Measurements from ENCODE around the gene DHRS4. TPM values are rescaled to one million over a fixed set of nuclear protein-coding genes. Genes with fewer than 3 reads are reported as not detected.

Gene DHRS4
- total and polyA plus RNA-seq, 11 donors, result 20.3 to 76.3 (median 32.2) TPM

GRCh38 chr14:23926543-23926942, 27.0 kb upstream of the DHRS4 start:
- ATAC-seq (peak in 1 of 4 donors; percentile 13), DNase-seq (no peak)

DNA sequence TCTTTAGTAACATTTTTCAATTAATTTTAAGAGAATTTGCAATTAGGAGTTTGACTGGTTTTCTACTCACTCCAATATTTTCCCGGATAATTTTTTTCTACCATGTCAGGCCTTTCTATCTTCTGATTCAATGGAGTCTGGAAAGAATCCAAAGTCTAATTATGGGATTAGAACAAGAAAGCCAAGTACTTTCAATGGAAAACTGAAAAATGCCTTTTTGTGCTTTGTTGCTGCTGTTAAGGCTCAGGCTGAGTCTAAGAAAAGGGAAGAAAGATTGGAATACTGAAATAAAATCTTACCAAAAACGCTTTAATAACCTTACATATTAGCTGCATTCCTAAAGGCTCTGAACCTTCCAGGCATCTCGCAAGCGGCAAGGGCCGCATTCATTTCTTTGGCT, 24.4 kb upstream of the DHRS4 start:
- DNase-seq (no peak), ATAC-seq (no peak)
- TF ChIP-seq POLR2A (IDR thresholded peaks at IDR 0.05), result no peak
- TF ChIP-seq, protein P1, sequence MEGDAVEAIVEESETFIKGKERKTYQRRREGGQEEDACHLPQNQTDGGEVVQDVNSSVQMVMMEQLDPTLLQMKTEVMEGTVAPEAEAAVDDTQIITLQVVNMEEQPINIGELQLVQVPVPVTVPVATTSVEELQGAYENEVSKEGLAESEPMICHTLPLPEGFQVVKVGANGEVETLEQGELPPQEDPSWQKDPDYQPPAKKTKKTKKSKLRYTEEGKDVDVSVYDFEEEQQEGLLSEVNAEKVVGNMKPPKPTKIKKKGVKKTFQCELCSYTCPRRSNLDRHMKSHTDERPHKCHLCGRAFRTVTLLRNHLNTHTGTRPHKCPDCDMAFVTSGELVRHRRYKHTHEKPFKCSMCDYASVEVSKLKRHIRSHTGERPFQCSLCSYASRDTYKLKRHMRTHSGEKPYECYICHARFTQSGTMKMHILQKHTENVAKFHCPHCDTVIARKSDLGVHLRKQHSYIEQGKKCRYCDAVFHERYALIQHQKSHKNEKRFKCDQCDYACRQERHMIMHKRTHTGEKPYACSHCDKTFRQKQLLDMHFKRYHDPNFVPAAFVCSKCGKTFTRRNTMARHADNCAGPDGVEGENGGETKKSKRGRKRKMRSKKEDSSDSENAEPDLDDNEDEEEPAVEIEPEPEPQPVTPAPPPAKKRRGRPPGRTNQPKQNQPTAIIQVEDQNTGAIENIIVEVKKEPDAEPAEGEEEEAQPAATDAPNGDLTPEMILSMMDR (IDR thresholded peaks at IDR 0.05), result no peak
- WGBS, 4 donors, result 67 to 74% (median 72%) methylated on average over 5 of the region's 5 CpGs
- Histone ChIP-seq H3K27ac (no peak overlapping the region), H3K4me1 (peaks cover 0 to 12% (median 0%) of the 10 kb centered on the region in 12 donors), H3K9me3 (no peaks in the 10 kb centered on the region), H3K36me3 (no peaks in the 10 kb centered on the region), H3K27me3 (no peaks in the 10 kb centered on the region), H3K4me3 (no peak overlapping the region)
- intact Hi-C loops (cut with DNase I), result loop anchor here in 7 of 10 donors (1.0 to 10.0 kb wide), 9 partner anchors 202 to 342 kb away; no protein-coding TSS in a partner anchor

More at GRCh38 chr14:23926543-23926942, 27.0 kb upstream of the DHRS4 start:
- Histone ChIP-seq H3K9me3 (no peaks in the 10 kb centered on the region), H3K27ac (no peak overlapping the region), H3K36me3 (no peaks in the 10 kb centered on the region), H3K4me1 (peaks cover 0 to 12% (median 0%) of the 10 kb centered on the region in 12 donors), H3K27me3 (peaks cover 0 to 3% (median 0%) of the 10 kb centered on the region in 9 donors), H3K4me3 (no peak overlapping the region)
- intact Hi-C loops (cut with DNase I), result loop anchor here in 6 of 10 donors (5.0 to 10.0 kb wide), 4 partner anchors 199 to 339 kb away; no protein-coding TSS in a partner anchor
- TF ChIP-seq, protein P1 (IDR thresholded peaks at IDR 0.05), result no peak
- no peak for TF ChIP-seq POLR2A (IDR thresholded peaks at IDR 0.05)
- 84 to 95% (median 93%) methylated on average over 11 of the region's 11 CpGs for WGBS, 4 donors

DNA sequence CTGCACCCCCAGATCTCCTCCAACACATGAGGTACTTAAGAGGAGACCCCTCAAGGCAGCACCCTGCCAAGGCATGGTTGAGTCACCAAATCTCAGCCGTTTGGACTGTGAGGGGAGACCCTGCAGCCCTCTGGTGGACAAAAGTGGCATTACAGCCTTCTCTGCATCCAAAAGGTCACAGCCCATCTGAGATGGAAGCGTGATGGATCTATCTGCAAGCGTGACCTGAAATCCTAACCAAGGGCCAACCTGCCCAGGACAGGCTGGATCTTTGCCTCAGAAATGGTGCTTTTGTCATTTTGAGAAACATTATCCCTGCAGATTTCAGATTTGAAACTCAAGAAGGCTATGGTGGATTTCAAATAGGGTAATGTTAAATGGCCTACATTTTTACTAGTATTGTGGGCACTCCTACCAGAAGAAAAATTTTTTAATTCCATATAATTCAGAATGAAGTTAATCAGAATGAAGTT, 23.7 kb upstream of the DHRS4 start:
- no peak overlapping the region for H3K4me3 ChIP-seq
- no peaks in the 10 kb centered on the region for H3K36me3 ChIP-seq
- H3K27me3 ChIP-seq, result no peaks in the 10 kb centered on the region
- 2 to 11% (median 6%) methylated on average over 3 of the region's 3 CpGs for WGBS, 4 donors
- peak; percentile 42 to 89 (median 82) for ATAC-seq
- no peaks in the 10 kb centered on the region for H3K9me3 ChIP-seq
- peaks cover 0 to 12% (median 0%) of the 10 kb centered on the region in 12 donors for H3K4me1 ChIP-seq
- peak; percentile 73 to 78 (median 76) for DNase-seq
- intact Hi-C loops (cut with DNase I), result loop anchor here (1.0 to 10.0 kb wide), 9 partner anchors 203 to 343 kb away; no protein-coding TSS in a partner anchor
- TF ChIP-seq, protein P1 (IDR thresholded peaks at IDR 0.05), result peak; percentile 82 to 96 (median 90)
- TF ChIP-seq POLR2A (IDR thresholded peaks at IDR 0.05), result no peak
- H3K27ac ChIP-seq, result no peak overlapping the region

- intact Hi-C loops (cut with DNase I), result loop anchor here in 7 of 10 donors (1.0 to 10.0 kb wide), 5 partner anchors 203 to 343 kb away; no protein-coding TSS in a partner anchor
- WGBS, 4 donors, result 61 to 75% (median 64%) methylated on average over 4 of the region's 4 CpGs
These were observed 22.8 kb upstream of the DHRS4 start for GRCh38 chr14:23930742-23931141.

More at GRCh38 chr14:23930742-23931141, 22.8 kb upstream of the DHRS4 start:
- H3K27me3 ChIP-seq, result no peaks in the 10 kb centered on the region
- TF ChIP-seq, protein P1 (IDR thresholded peaks at IDR 0.05), result no peak
- TF ChIP-seq POLR2A (IDR thresholded peaks at IDR 0.05), result no peak
- DNase-seq (no peak), ATAC-seq (peak; percentile 15 to 51 (median 26))
- no peak overlapping the region for H3K27ac ChIP-seq
- no peak overlapping the region for H3K4me3 ChIP-seq
- H3K36me3 ChIP-seq, result no peaks in the 10 kb centered on the region
- H3K4me1 ChIP-seq, result peaks cover 0 to 12% (median 0%) of the 10 kb centered on the region in 12 donors
- H3K9me3 ChIP-seq, result no peaks in the 10 kb centered on the region

All from heart left ventricle (tissue), 16 donors.